Mesangial cell (primary cell): ENCODE measurements around the gene KRT4. TPM values are rescaled to one million over a fixed set of nuclear protein-coding genes. Genes with fewer than 3 reads are reported as not detected.

ENCODE experiments used
- total RNA-seq: library from RNA; depleted of rRNA; stranded (reverse); fragments of >200 nt; gene quantifications from 2 replicates; pipeline ENCODE4 v1.2.3, GENCODE V29; 2015

The KRT4 gene
- total RNA-seq, result not detected in 2 replicates

GRCh38 chr12:52813885-52814709 is at the start of gene KRT4:
KRT4 (minus strand) TSS chr12:52814116; CDS start chr12:52814058, 58 bp downstream.

GRCh38 chr12:52848661-52849255 is 34.8 kb upstream of the KRT4 start, which contains the start of gene KRT78:
KRT78 (minus strand) TSS chr12:52848994; CDS start chr12:52848930, 64 bp downstream.

GRCh38 chr12:52833922-52834726 is 20.2 kb upstream of the KRT4 start, which contains the start of gene KRT79:
KRT79 (minus strand) TSS chr12:52834311; CDS start chr12:52834260, 51 bp downstream.

GRCh38 chr12:52795694-52796428 is 18.1 kb downstream of the KRT4 start, which contains the start of gene KRT3:
KRT3 (minus strand) TSS chr12:52796117; CDS start chr12:52796042, 75 bp downstream.

GRCh38 chr12:52776913-52777395 is 37.0 kb downstream of the KRT4 start, which contains the start of gene KRT76:
KRT76 (minus strand) TSS chr12:52777345; CDS start chr12:52777291, 54 bp downstream.

Other genes with a start within 250 kb of the KRT4 start
- gene KRT74, start 240.3 kb downstream of the KRT4 start, total RNA-seq, result not detected in 2 replicates
- gene KRT72, start 212.7 kb downstream of the KRT4 start, total RNA-seq, result not detected in 2 replicates
- not detected in 2 replicates for gene KRT73, start 195.6 kb downstream of the KRT4 start, total RNA-seq
- gene KRT2, start 161.9 kb downstream of the KRT4 start, total RNA-seq, result not detected in 2 replicates
- not detected in 2 replicates for gene KRT1, start 133.7 kb downstream of the KRT4 start, total RNA-seq
- gene KRT77, start 110.6 kb downstream of the KRT4 start, total RNA-seq, result not detected in 2 replicates
- not detected in 2 replicates for gene KRT76, start 36.8 kb downstream of the KRT4 start, total RNA-seq
- gene KRT3, start 18.0 kb downstream of the KRT4 start, total RNA-seq, result not detected in 2 replicates
- gene KRT79, start 20.2 kb upstream of the KRT4 start, total RNA-seq, result 0.16 TPM in 1 of 2 replicates, not detected in the other
- gene KRT78, start 34.9 kb upstream of the KRT4 start, total RNA-seq, result not detected in 2 replicates
- 785 and 1,054 TPM in 2 replicates for gene KRT8, start 91.0 kb upstream of the KRT4 start, total RNA-seq
- 833 and 942 TPM in 2 replicates for gene KRT18, start 135.0 kb upstream of the KRT4 start, total RNA-seq
- gene EIF4B, start 192.3 kb upstream of the KRT4 start, total RNA-seq, result 286 and 397 TPM in 2 replicates
- 19.6 and 39.2 TPM in 2 replicates for gene TNS2, start 235.9 kb upstream of the KRT4 start, total RNA-seq